Right lobe of liver (tissue), 4 donors: ENCODE results near the gene REEP6.

Experiments
- CTCF ChIP-seq, 4 donors: fragments of 200-600 bp in 3 of 4; fragments of 450-650 bp in 1 of 4; IDR thresholded peaks; one replicate each; pipeline versions ENCODE4 v1.5.1 to v1.8.0; 2016 to 2022; ENCODE audit warnings: antibody characterized with exemption in 4 of 4, mild to moderate bottlenecking in 2 of 4
- POLR2A ChIP-seq: fragments of 450-650 bp; IDR thresholded peaks from one replicate; pipeline ENCODE4 v1.6.1; 2017; ENCODE audit warnings: antibody characterized with exemption, mild to moderate bottlenecking
- donor health status: DM: no; HTN: no; CAD: no.
- donor health status: DM: no; HTN: no; CAD: no.
- donor health status: DM: no; HTN: yes; CAD: no.

- TF ChIP-seq CTCF (IDR thresholded peaks at IDR 0.05) (no peak), POLR2A (no peak)
These were observed 34.7 kb upstream of the REEP6 start for GRCh38 chr19:1456121-1456900.
